HG02642 (cell line): ENCODE measurements around the gene CHPT1.
A peak's percentile ranks its signal among the peaks of the same experiment; 100 is the strongest.
"Not testable (repeated sequence)": the region's sequence is repeated elsewhere in the genome, so short reads cannot be mapped to it uniquely, and the experiment has no call there.

Source experiments
- ATAC-seq: cut with Tn5 transposase; IDR thresholded peaks from one replicate; pipeline ENCODE4 v1.9.1; 2021; ENCODE audit warnings: mild to moderate bottlenecking; ENCODE audit not compliant: unreplicated experiment, poor library complexity

The CHPT1 gene

DNA sequence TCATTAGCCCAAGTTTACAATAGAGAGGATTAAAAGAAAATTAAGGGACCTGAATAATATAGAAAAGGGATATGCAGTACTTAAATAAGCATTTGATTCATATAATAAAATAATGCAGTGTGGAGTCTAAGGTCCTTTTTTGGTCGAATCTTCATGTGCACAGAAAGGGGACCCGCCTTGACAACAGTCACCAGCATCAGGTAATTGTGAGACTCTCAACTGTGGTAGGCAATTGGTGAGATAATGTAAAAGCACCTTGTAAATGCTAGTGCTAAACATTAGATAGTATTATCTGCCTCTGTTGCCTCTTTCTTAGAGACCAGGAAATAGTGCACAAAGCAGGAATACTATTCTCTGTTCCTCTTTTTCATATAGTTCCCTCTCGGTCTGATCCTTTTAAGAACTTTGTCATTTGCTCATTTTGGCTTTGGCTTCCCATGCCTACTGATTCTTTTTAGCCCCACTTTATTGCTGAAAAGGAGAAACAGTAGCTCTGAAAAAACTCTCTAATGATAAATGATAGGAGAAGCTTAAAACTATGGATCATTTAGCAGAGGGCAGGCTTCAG is 17.5 kb downstream of the CHPT1 start:
- ATAC-seq: no peak

DNA sequence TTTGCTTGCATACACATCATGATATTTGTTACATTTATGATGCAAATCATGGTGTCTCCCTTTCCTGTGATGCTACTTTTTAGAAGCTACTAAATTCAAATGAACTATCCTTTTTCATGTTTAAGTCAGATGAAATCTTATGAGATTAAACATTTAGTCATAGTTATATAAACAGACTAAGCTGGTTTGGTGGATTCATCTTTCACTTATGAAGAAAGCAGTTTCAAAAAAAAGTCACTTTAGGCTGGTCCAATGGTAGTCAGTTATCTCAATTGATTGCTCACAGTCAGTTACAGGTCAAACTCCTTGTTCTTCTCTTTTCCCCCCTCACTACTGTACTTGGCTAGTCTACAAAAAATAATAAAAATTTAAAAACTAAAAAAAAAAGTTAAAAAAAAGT is 22.1 kb downstream of the CHPT1 start:
- no peak for ATAC-seq

DNA sequence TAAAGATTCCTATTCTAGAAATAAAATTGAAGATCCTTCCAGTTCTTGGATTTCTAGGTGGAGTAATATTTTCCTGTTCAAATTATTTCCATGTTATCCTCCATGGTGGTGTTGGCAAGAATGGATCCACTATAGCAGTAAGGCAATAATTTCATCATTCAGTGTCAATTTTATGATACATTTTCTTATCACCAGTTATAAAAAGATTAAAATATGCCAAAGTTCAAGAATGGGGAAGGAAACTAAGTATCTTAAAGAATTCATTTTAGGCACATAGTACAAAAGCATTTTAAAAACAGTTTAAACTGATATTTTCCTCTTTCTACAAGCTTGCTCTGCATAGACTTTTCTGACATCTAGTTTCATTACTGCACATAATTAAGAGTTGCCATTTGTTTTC is 22.7 kb downstream of the CHPT1 start:
- no peak for ATAC-seq

DNA sequence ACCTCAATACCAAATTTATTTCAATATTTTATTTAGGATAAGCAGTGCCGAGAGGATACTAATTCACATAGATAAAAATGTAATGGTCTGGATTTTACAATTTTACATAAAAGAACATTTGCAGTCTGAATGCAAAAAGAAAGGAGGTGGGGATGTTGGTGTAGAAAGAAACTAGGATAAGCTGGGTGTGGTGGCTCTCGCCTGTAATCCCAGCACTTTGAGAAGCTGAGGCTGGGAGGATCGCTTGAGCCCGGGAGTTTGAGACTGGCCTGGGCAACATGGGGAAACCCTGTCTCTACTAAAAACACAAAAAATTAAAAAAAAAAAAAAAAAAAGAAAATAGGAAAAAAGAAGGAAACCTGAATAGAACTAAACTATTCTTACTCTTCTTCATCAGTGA is 25.0 kb downstream of the CHPT1 start:
- no peak for ATAC-seq

- no peak for ATAC-seq
These were observed 29.7 kb downstream of the CHPT1 start for GRCh38 chr12:101727098-101727497.

DNA sequence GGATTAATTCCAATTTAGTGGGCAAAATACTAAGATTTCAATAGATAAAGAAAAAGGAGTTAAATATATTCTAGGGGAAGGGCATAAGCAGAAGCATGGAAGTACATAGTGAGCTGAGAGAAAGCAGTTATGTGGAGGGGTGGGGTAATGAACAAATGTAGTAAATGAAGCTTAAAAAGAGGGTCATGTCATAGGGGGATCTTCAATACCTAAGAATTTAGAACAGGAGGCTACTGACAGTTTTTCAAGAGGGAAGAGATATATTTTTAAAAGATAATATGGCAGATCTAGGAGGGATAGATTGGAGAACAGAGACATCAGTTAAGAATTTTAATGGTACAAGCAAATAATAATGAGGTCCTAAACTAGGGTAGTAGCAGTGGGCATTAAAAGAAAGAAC is 32.4 kb downstream of the CHPT1 start:
- no peak for ATAC-seq

DNA sequence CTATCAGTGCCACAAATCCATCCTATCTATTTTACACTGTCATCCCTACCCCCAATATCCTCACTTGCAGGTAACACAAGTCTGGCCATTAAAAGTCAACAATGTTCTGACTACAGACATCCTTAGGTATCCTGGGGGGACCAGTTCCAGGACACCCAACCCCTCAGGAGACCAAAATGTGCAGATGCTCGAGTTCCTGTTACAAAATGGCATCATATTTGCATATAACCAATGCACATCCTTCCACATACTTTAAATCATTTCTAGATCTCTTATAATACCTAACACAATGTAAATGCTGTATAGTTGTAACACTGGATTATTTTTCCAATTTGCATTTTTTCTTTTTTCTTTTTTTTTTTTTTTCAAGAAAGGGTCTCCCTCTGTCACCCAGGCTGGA is 34.9 kb downstream of the CHPT1 start:
- ATAC-seq: no peak

DNA sequence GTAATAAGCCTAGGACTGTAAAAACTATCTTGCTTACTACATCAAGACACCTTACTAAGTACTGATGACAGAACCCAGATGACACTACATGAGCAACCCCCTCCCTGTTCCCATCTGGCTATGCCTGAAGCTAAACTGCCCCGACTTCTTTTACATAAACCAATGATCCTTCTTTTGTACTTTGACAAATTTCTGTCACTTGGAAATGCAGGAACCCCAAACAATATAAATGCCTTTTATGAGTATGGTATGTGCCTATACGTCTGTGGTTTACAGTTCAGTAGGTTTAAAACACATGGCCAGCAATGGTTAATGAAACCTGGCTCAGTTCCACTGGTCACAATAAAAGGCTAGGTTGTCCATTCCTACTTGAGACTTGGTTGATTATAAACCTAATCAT is 35.7 kb downstream of the CHPT1 start:
- ATAC-seq: no peak

- not testable (repeated sequence) for ATAC-seq
These were observed 37.0 kb downstream of the CHPT1 start for GRCh38 chr12:101734482-101734881.

GRCh38 chr12:101737476-101737875 is 40.0 kb downstream of the CHPT1 start:
- no peak for ATAC-seq

- ATAC-seq: no peak
These were observed 41.7 kb downstream of the CHPT1 start, which contains the start of gene SYCP3 for GRCh38 chr12:101738920-101739665. Gene SYCP3, minus strand, starts transcription at chr12:101739462. Its CDS starts 1,527 bp downstream, at chr12:101737935.

- no peak for ATAC-seq
These were observed 43.1 kb downstream of the CHPT1 start for GRCh38 chr12:101740566-101740965.

GRCh38 chr12:101740980-101741379 is 43.5 kb downstream of the CHPT1 start:
- ATAC-seq: no peak

DNA sequence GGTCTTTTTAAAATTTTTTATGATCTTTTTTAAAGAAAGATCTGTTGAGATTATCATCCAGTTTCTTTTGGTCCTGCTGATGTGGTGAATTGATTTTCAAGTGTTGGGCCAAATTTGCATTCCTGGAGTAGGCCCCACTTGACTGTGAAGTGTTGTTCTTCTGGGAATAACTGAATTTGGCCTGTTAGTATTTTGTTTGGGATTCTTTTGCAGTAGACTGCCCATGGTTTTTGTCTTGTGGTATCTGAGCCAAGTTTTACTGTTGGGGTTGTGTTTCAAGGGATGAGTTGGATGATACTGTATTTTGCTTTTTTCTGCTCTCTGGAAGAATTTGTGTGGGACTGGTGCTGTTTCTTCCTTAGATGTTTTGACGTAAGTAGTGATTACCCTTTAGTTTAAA is 45.8 kb downstream of the CHPT1 start:
- ATAC-seq: no peak

GRCh38 chr12:101743724-101744472 is 46.5 kb downstream of the CHPT1 start:
- peak; percentile 95 for ATAC-seq

DNA sequence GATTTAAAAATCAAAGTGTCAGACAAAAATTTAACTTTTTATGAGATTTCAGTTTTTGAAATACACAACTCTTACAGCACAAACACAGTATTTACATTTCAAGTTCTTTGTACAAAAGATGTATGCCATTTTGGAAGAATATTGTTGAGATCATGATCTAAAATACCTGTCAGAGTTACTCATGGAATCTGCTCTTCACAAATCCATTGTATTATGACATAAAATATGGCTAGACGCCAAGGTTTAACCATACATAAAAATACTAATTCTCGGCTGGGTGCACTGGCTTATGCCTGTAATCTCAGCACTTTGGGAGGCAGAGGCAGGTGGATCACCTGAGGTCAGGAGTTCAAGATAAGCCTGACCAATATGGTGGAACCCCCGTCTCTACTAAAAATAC is 48.0 kb downstream of the CHPT1 start:
- ATAC-seq: no peak

- no peak for ATAC-seq
These were observed 48.8 kb downstream of the CHPT1 start for GRCh38 chr12:101746196-101746595.

DNA sequence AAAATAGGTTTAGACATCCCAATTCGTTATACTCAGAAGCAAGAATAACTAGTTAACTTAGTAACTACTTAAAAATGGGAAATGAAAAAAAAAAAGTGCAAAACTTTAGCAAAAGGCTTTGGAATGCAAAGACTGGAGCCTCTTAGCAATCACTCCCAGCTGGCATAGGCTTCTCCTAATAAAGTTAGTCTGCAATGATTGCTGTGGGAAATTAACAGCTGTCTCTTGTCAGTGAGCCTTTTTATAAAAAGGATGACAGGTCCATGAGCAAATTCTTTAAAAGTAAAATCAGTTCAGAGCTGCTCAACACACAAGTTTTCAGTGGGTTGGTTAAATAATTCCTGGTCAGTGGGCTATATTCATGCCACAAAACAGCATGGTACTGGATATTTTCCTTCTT is 49.2 kb downstream of the CHPT1 start:
- ATAC-seq: no peak

DNA sequence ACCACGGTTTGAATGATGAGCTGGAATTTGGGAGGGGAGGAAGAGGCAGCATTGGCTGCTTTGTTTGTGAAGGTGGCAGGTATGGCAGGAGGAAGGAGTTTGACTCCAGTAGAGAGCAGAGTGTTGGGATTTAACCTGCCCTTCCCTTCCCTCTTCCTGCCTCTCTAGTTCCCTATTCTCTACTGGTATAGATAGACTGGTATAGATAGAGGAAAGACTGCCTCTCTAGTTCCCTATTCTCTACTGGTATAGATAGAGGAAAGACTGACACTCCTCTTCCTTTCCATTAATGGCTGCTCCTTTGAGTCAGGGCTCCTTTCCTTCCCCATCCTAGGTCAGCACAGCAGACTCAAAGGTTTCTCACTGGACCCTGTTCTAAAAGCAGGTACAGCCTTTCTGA is 50.3 kb downstream of the CHPT1 start:
- ATAC-seq: no peak

DNA sequence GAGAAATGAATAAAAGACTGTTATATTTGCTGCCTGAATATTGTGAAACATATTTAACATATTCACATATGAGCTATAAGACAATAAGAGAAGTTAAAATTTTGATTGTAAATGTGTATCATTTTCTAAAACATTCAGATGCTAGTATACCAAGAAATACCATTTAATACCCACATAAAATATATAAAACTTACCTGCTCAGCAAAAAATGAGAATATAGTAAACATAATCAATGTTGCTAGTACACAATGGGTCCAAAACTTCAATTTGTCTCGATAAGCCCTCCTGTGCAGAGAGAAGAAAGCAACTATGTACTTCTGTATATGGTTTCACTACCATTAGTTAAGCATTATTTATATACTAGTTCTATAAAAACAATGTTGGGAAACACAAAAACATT is 51.5 kb downstream of the CHPT1 start:
- ATAC-seq: no peak

GRCh38 chr12:101749657-101750056 is 52.2 kb downstream of the CHPT1 start:
- ATAC-seq: no peak
